ENCODE data around the gene NFAT5. TPM values are rescaled to one million over a fixed set of nuclear protein-coding genes. Genes with fewer than 3 reads are reported as not detected.
A peak's percentile ranks its signal among the peaks of the same experiment; 100 is the strongest.

NFAT5 gene
- total and polyA plus RNA-seq, 9 of the 15 experiments (the other 6 are each of a cell fraction or from before 2014, with no cell fraction given): 0.78 to 20.5 (median 12.4) TPM

- 0 out of 2 replicates have a peak, but pooled peaks have one; percentile 21 for TF ChIP-seq ZNF584 (CRISPR knock-in tag; IDR thresholded peaks at IDR 0.05; ENCODE audit: low read depth)
- TF ChIP-seq PHF21A (IDR thresholded peaks at IDR 0.05; ENCODE audit: borderline replicate concordance, low read depth): no peak
- no peak for TF ChIP-seq CBX8 (IDR thresholded peaks at IDR 0.05; ENCODE audit: borderline replicate concordance, extremely low read depth, low read depth, low read length, poor library complexity, severe bottlenecking)
- 0 out of 2 replicates have a peak, but pooled peaks have one; percentile 30 for TF ChIP-seq ETS1 (conservative IDR thresholded peaks at IDR 0.05; ENCODE audit: control insufficient read depth, low read depth, low read length)
- TF ChIP-seq ELF4 (CRISPR knock-in tag; IDR thresholded peaks at IDR 0.05): 0 out of 2 replicates have a peak, but pooled peaks have one; percentile 46
- no peak for TF ChIP-seq ZNF217 (CRISPR knock-in tag; IDR thresholded peaks at IDR 0.05)
- TF ChIP-seq GATAD2A (IDR thresholded peaks at IDR 0.05): no peak
- no peak for TF ChIP-seq ZNF707 (CRISPR knock-in tag; conservative IDR thresholded peaks at IDR 0.05)
- TF ChIP-seq SMARCC2 (IDR thresholded peaks at IDR 0.05; ENCODE audit: low read depth): no peak; the same call in 1 of the 2 replicates
- TF ChIP-seq ELF1 (tag; IDR thresholded peaks at IDR 0.05): no peak
- TF ChIP-seq FOXM1 (IDR thresholded peaks at IDR 0.05; ENCODE audit: low read depth): no peak
- TF ChIP-seq FOXM1 (CRISPR knock-in tag; IDR thresholded peaks at IDR 0.05; ENCODE audit: low read depth): no peak
- TF ChIP-seq DEAF1 (CRISPR knock-in tag; IDR thresholded peaks at IDR 0.05): no peak
- no peak for TF ChIP-seq ZNF224 (CRISPR knock-in tag; IDR thresholded peaks at IDR 0.05)
- no peak for TF ChIP-seq ARID2 (IDR thresholded peaks at IDR 0.05)
- peak in 1 of 3 experiments; percentile 74 for TF ChIP-seq YY1 (IDR thresholded peaks at IDR 0.05; ENCODE audit: borderline replicate concordance in 1 of 3, control insufficient read depth in 1 of 3, extremely low read depth in 1 of 3, insufficient read depth in 3 of 3, insufficient read length in 1 of 3, insufficient replicate concordance in 2 of 3, low read depth in 1 of 3, low read length in 2 of 3)
- no peak for TF ChIP-seq POU5F1 (IDR thresholded peaks at IDR 0.05; ENCODE audit: borderline replicate concordance, low read depth, low read length, partially characterized antibody)
- no peak for TF ChIP-seq EZH2 (IDR thresholded peaks at IDR 0.05; ENCODE audit: borderline replicate concordance, low read depth, low read length)
- no peak for TF ChIP-seq HCFC1 (IDR thresholded peaks at IDR 0.05; ENCODE audit: low read depth, low read length)
- no peak for TF ChIP-seq ZHX1 (conservative IDR thresholded peaks at IDR 0.05; ENCODE audit: low read length)
- no peak for TF ChIP-seq ASH1L (IDR thresholded peaks at IDR 0.05; ENCODE audit: borderline replicate concordance, low read depth, partially characterized antibody)
These were observed 644 bp downstream of the NFAT5 start (continued) for GRCh38 chr16:69566240-69566980.

Measured in K562 (cell line).